ENCODE results near the gene PAPSS2. TPM values are rescaled to one million over a fixed set of nuclear protein-coding genes. Genes with fewer than 3 reads are reported as not detected.

PAPSS2 gene
- total RNA-seq, 1 donor from 2014 or later, result 137 TPM

DNA sequence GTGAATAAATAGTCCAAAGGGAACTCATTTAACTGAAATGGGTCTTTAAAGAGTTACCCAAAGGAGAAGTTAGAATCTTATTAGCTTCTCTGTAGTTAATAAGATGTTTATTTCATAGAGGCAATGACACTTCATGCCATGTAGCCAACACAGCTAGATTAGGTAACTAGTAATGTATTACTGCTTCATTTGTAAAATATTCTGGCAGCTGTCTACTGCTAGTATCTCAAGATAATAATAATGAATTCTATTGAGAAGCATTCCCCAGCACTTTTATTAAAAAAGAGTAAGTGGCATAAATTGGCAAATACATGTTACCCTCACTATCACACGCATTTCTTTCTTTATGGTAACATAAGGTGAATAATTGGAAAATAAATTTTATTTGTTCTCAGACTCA lies 10.1 kb downstream of the PAPSS2 start:
- ATAC-seq (no peak), DNase-seq (no peak)
- TF ChIP-seq, protein P1, sequence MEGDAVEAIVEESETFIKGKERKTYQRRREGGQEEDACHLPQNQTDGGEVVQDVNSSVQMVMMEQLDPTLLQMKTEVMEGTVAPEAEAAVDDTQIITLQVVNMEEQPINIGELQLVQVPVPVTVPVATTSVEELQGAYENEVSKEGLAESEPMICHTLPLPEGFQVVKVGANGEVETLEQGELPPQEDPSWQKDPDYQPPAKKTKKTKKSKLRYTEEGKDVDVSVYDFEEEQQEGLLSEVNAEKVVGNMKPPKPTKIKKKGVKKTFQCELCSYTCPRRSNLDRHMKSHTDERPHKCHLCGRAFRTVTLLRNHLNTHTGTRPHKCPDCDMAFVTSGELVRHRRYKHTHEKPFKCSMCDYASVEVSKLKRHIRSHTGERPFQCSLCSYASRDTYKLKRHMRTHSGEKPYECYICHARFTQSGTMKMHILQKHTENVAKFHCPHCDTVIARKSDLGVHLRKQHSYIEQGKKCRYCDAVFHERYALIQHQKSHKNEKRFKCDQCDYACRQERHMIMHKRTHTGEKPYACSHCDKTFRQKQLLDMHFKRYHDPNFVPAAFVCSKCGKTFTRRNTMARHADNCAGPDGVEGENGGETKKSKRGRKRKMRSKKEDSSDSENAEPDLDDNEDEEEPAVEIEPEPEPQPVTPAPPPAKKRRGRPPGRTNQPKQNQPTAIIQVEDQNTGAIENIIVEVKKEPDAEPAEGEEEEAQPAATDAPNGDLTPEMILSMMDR (IDR thresholded peaks at IDR 0.05), result no peak
- H3K4me3 ChIP-seq, result no peak overlapping the region
- no peaks in the 10 kb centered on the region for H3K27me3 ChIP-seq (ENCODE audit: low read depth)
- H3K27ac ChIP-seq, result no peak overlapping the region
- H3K36me3 ChIP-seq, result peaks cover 16% of the 10 kb centered on the region
- intact Hi-C loops (cut with DNase I), result no loop called here
- peaks cover 11% of the 10 kb centered on the region for H3K4me1 ChIP-seq
- no peaks in the 10 kb centered on the region for H3K9me3 ChIP-seq

DNA sequence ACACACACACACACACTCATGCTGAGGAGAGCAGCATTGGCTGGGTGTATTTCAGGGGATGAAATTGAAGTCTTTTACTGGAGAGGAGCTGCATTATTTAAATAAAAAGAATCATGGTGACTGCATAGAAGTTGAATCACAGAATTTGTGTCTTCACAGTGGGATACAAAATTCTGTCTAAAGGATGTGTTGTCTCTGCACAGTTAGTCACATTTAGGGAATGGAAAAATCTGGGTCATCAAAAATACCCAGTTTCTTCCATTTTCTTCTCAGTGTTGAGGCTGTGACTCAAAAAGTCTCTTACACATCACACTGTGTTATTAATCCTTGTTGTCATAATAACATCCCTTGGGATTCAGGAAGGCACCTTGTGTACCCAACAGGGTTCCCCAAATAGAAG lies 10.9 kb downstream of the PAPSS2 start:
- Histone ChIP-seq H3K36me3 (peaks cover 16% of the 10 kb centered on the region), H3K4me1 (peaks cover 13% of the 10 kb centered on the region), H3K27me3 (ENCODE audit: low read depth) (no peaks in the 10 kb centered on the region), H3K4me3 (no peak overlapping the region), H3K9me3 (no peaks in the 10 kb centered on the region), H3K27ac (no peak overlapping the region)
- DNase-seq (no peak), ATAC-seq (no peak)
- TF ChIP-seq, protein P1 (IDR thresholded peaks at IDR 0.05), result no peak
- intact Hi-C loops (cut with DNase I), result no loop called here

DNA sequence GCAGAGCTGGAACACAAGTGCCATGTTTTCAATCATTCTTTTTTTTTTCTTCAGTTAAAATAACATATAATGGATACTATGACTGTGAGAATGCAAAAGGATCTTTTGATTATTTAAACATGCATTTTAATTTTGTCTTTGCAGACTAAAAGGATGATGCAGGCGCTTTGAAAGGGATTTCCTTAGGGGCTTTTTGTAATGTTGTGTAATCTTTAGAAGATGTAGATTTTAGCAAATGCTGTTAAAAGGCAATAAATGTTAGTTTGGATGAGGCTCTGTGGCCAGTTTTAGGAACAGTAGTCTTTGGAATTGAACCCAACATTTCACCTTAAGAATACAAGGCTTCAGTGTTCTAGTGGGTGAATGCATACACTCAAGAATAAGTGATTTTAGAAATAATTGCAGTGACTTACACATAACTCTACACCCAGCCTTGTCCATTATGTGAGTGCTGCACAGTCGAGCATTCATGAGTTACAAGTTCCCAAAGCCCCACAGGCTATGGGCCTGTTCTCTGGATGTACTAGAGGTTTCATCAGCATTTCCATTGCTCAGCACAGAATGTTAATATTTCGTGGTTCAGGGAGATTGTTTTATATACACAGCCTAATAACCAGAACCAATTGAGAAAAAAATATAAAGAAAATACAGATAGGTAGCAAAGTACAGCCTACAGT lies 11.6 kb downstream of the PAPSS2 start:
- Histone ChIP-seq H3K9me3 (no peaks in the 10 kb centered on the region), H3K4me1 (peaks cover 20% of the 10 kb centered on the region), H3K27ac (no peak overlapping the region), H3K36me3 (peaks cover 10% of the 10 kb centered on the region), H3K4me3 (no peak overlapping the region), H3K27me3 (ENCODE audit: low read depth) (no peaks in the 10 kb centered on the region)
- ATAC-seq, result no peak
- intact Hi-C loops (cut with DNase I), result no loop called here
- TF ChIP-seq, protein P1 (IDR thresholded peaks at IDR 0.05), result no peak
- no peak for DNase-seq

DNA sequence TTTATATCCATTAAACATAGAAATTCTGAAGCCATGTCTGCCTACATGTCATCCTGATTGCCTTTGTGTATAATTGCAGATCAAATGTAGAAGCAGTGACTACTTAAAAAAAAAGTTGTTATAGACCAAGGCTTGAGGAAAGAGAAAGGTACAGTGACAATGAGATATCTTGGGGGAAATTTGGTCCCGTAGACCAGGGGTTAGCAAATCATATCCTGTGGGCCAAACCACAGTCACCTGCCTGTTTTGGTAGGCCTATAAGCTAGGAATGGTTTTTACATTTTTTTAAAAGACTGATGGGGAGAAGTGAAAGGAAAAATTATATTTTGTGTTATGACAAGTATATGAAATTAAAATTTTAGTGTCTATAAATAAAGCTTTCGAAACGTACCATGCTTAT lies 12.9 kb downstream of the PAPSS2 start:
- intact Hi-C loops (cut with DNase I), result no loop called here
- no peak overlapping the region for H3K27ac ChIP-seq
- H3K36me3 ChIP-seq, result no peaks in the 10 kb centered on the region
- H3K4me3 ChIP-seq, result no peak overlapping the region
- H3K4me1 ChIP-seq, result peaks cover 21% of the 10 kb centered on the region
- TF ChIP-seq, protein P1 (IDR thresholded peaks at IDR 0.05), result no peak
- H3K27me3 ChIP-seq (ENCODE audit: low read depth), result no peaks in the 10 kb centered on the region
- ATAC-seq (no peak), DNase-seq (no peak)
- no peaks in the 10 kb centered on the region for H3K9me3 ChIP-seq

DNA sequence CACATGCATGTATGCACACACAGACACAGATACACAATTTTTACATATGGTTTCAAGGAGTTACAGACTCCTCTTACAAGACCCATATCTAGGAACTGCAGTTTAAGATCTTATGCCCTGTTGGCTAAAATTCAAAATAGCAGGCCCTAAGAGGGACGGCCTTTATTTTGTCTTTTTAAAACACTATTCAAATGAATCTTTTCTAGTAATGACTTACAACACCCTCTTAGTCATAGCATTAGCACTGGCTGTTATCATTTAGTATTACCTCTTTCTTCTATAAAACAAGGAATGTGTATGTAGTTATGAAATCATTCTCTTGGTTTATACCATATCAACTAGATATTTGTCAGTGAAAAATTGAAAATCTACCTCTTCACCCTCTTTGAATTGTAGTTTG lies 15.3 kb downstream of the PAPSS2 start:
- no peak for ATAC-seq
- no peaks in the 10 kb centered on the region for H3K9me3 ChIP-seq
- no peak overlapping the region for H3K27ac ChIP-seq
- H3K27me3 ChIP-seq (ENCODE audit: low read depth), result no peaks in the 10 kb centered on the region
- no peak for DNase-seq
- intact Hi-C loops (cut with DNase I), result no loop called here
- H3K4me1 ChIP-seq, result peaks cover 10% of the 10 kb centered on the region
- H3K36me3 ChIP-seq, result no peaks in the 10 kb centered on the region
- no peak overlapping the region for H3K4me3 ChIP-seq
- TF ChIP-seq, protein P1 (IDR thresholded peaks at IDR 0.05), result no peak
